ENCODE measurements around the gene TGIF2. TPM values are rescaled to one million over a fixed set of nuclear protein-coding genes. Genes with fewer than 3 reads are reported as not detected.

The TGIF2 gene
- 1 to 10 TPM; 3.2 to 7.8 (median 5.9) TPM for total RNA-seq
- long read RNA-seq = 0 reads

DNA sequence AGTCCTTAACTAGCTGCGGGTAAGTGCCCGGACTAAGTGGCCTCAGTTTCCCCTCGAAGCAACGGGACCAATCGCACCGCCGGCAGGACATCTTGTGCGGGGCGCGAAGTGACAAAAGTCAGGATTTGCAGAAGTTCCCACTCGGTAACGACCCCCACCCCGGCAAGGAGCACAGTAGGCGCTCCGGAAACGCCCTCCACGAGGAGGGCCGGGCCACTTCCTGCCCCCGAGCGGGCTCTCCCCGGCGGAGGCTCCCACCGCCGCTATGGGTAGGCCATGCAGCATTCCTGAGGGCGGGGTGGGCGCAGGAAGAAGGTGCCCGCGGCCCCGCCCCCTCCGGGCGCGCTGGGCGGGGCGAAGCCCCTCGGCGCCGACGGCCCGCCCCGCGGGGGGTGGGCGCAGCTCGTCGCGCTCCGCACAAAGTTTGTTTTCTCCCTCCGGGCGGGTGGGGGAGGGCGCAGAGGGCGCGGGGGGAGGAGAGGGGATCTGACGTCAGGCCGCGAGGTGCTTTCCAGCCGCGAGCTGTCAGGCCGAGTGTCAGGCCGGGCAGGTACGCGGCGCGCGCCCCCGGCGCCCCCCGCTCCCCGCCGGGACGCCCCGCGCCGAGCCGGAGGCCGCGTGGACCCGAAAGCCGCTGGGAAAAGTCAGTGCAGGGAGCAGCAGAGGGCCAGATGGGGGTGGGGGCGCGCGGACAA lies at the start of gene TGIF2:
Gene TGIF2 (plus strand): TSS at position 495 of the 695 bp plus-strand sequence. CDS start 5,178 bp downstream, outside the sequence.
- intact Hi-C loops (cut with DNase I) = no loop called here
- Histone ChIP-seq H3K4me3 (peak within 1 kb of the TSS; percentile 69 to 80 (median 78)), H3K36me3 (no peaks in the 10 kb centered on the region), H3K9me3 (no peaks in the 10 kb centered on the region), H3K27ac (peak within 1 kb of the TSS; percentile 75 to 92 (median 90)), H3K27me3 (no peaks in the 10 kb centered on the region), H3K4me1 (peaks cover 0 to 19% (median 4%) of the 10 kb centered on the region in 4 donors)
- ATAC-seq (peak; percentile 88 to 95 (median 90)), DNase-seq (peak; percentile 87 to 90 (median 89))
- TF ChIP-seq POLR2A (IDR thresholded peaks at IDR 0.05) (peak; percentile 87), CTCF (IDR thresholded peaks at IDR 0.05) (no peak)
- WGBS (ENCODE audit: insufficient coverage, low coverage, low lambda C conversion rate, missing lambda C conversion rate) = 0% methylated on average over 24 of the region's 80 CpGs

DNA sequence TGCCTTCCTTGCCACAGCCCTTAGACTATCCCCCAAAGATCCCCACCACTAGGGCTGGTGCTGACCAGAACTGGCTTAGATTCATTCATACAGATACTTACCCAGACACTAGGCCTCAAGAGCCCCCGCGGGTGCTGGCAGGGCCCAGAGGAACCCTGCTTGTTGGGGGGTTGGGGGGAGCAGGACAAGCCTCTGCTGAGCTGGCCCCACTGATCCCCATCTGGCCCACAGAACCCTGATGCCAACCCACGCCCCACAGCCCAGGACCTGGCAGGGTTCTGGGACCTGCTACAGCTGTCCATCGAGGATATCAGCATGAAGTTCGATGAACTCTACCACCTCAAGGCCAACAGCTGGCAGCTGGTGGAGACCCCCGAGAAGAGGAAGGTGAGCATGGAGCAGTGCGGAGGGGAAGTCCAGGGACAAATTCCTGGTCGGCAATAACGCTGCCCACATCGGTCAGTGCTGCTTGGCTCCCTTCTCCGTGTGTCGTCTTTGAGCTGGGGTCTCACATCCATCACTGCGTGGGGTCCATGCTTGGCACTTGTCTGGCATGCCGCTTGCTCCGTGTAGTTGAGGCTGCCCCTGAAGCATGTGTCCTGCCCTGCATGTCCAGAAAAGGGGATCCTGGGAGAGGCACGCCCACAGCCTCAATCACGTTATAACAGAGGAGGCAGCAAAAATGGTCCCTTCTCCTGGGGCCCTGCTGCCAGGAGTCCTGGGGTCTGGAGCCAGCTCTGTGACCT lies 47.6 kb upstream of the TGIF2 start:
- ATAC-seq = no peak
- no peak for DNase-seq
- Histone ChIP-seq H3K27ac (no peak overlapping the region), H3K9me3 (no peaks in the 10 kb centered on the region), H3K27me3 (no peaks in the 10 kb centered on the region), H3K4me3 (no peak overlapping the region), H3K36me3 (peaks cover 0 to 38% (median 14%) of the 10 kb centered on the region in 4 donors), H3K4me1 (no peaks in the 10 kb centered on the region)
- intact Hi-C loops (cut with DNase I) = no loop called here
- TF ChIP-seq CTCF (IDR thresholded peaks at IDR 0.05) (no peak), POLR2A (IDR thresholded peaks at IDR 0.05) (no peak)
- no CpG with 5 or more reads among the region's 17 CpGs for WGBS (ENCODE audit: insufficient coverage, low coverage, low lambda C conversion rate, missing lambda C conversion rate)

DNA sequence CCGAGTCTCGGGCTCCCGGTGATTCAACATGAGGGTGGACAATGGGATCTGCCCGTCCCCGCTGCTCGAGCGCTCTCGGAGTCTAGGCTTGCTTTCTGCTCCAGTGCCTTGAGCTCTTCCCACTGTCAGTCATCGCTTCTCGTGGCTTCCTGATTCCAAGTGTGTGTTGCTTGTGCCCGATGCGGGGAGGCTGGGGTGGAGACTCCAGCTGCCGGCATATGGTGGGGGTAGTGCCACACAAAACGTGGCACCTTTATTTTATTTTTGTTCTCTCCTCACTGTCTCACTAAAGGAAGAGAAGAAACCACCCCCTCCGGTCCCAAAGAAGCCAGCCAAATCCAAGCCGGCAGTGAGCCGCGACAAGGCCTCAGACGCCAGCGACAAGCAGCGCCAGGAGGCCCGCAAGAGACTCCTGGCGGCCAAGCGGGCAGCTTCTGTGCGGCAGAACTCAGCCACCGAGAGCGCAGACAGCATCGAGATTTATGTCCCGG lies 46.8 kb upstream of the TGIF2 start:
- no peak overlapping the region for H3K27ac ChIP-seq
- TF ChIP-seq CTCF (IDR thresholded peaks at IDR 0.05) = no peak
- no peaks in the 10 kb centered on the region for H3K4me1 ChIP-seq
- intact Hi-C loops (cut with DNase I) = no loop called here
- H3K9me3 ChIP-seq = no peaks in the 10 kb centered on the region
- H3K4me3 ChIP-seq = no peak overlapping the region
- 92% methylated on average over 17 of the region's 29 CpGs for WGBS (ENCODE audit: insufficient coverage, low coverage, low lambda C conversion rate, missing lambda C conversion rate)
- ATAC-seq (no peak), DNase-seq (no peak)
- H3K36me3 ChIP-seq = peaks cover 0 to 38% (median 14%) of the 10 kb centered on the region in 4 donors
- no peaks in the 10 kb centered on the region for H3K27me3 ChIP-seq

DNA sequence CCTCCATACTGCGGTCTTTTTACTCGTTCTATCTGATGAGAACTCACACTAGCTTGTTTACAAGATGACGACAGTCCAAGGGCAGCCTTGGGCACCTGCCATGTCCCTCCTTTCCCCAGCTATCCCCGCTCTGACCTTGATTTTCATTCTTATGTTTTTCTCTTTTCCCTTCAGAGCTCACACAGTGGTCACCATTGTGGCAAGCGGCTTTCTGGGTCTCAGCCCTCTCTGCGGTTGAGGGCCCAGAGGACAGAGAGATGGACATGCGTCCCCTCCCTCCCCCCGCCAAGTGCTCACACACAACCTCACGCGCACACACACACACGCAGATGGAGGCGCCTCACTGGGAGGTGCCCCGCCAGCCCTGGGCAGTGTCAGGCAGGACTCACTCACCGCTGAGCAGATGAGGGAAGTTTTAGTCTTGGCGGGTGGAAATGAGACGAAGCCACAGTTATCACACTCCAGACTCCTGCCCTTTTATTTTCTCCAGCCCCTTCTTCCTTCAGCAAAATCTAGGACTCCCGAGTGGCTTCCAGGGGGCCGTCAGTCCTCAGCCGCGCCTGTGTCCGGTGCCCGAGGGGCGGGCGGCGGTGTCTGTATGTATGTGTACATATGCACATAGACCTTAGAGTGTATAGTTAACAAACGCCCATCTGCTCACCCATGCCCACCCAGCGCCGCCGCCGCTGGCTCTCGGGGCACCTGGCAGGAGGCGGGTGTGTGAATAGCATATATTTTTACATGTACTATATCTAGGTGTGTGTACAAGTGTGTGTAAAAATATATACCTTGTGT lies 45.9 kb upstream of the TGIF2 start:
- no peak for DNase-seq
- Histone ChIP-seq H3K4me3 (no peak overlapping the region), H3K4me1 (no peaks in the 10 kb centered on the region), H3K27ac (no peak overlapping the region), H3K9me3 (no peaks in the 10 kb centered on the region), H3K27me3 (no peaks in the 10 kb centered on the region), H3K36me3 (peaks cover 0 to 38% (median 14%) of the 10 kb centered on the region in 4 donors)
- 93% methylated on average over 14 of the region's 32 CpGs for WGBS (ENCODE audit: insufficient coverage, low coverage, low lambda C conversion rate, missing lambda C conversion rate)
- intact Hi-C loops (cut with DNase I) = no loop called here
- peak in 2 of 4 donors; percentile 13 to 18 for ATAC-seq
- TF ChIP-seq POLR2A (IDR thresholded peaks at IDR 0.05) (no peak), CTCF (IDR thresholded peaks at IDR 0.05) (no peak)

All from right lobe of liver (tissue), 6 donors.